Stimulated activated CD8-positive, alpha-beta memory T cell treated with anti-CD3 and anti-CD28 coated beads, Interleukin-2, amount 100 ng/mL, for 48 hours (primary cell): ENCODE data around the gene TMEM232.

Source experiments
- DNase-seq, 2 donors: peaks; one replicate each; pipeline ENCODE4 v3.0.0-alpha.2; 2020; ENCODE audit warnings: low read depth in 2 of 2

The TMEM232 gene

DNA sequence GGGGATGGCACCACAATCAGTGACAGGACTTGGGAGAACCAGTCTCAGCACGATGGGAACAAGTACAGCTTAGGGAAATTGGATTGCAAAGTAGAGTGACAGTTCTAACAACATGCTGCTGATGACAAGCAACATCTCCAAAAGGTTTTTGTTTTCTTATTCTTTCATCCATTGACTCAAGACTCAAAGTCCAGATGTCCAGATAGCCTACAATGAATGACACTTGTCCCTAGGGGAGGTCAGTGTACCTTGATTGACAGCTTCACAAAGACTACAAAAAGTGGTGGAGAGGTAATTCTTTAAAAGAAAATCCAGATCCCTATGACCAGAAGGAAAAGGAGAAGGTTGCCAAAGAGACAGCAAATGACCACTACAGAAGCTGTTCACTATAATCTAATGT is 323.9 kb downstream of the TMEM232 start:
- DNase-seq = no peak

GRCh38 chr5:110401881-110402280 is 324.6 kb downstream of the TMEM232 start:
- DNase-seq = no peak

GRCh38 chr5:110398951-110399350 is 327.5 kb downstream of the TMEM232 start:
- DNase-seq = no peak

DNA sequence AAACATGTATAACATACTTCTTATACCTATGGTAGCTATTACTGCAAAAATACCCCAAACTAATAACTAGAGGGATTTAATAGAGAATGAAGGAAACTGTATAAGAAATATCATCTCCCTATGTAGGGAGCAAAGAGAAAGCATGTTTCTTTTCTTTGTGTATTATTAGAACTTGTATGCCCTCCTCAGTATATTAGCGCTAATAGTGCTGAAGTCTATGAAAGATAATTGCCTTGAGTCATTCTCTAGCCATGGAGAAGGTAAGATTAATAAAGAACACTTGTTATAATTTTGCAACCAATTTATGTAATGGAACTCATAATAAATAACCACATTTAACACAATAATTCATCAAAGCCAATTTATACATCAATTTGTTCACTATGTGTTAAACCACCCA is 329.2 kb downstream of the TMEM232 start:
- no peak for DNase-seq

DNA sequence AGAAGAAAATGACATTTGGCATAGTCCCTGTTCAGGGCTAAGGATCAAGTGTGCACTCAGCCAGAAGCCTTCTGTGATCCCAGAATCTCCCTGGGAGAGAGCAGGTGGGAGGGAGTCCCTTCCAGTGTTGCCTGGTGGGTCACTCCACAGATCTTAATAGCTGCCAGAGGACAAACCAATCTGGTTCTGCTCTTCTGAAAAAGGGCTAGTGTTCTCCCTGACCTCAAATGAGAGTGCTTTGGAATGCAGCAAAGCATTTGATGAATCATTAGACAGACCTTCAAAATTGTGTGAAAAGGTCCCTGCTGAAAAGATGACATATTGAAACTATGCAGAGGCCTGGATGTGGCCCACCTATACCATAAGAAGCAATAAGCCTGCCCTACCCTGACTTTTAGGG is 339.7 kb downstream of the TMEM232 start:
- DNase-seq = no peak

GRCh38 chr5:110383231-110383630 is 343.2 kb downstream of the TMEM232 start:
- DNase-seq = no peak

DNA sequence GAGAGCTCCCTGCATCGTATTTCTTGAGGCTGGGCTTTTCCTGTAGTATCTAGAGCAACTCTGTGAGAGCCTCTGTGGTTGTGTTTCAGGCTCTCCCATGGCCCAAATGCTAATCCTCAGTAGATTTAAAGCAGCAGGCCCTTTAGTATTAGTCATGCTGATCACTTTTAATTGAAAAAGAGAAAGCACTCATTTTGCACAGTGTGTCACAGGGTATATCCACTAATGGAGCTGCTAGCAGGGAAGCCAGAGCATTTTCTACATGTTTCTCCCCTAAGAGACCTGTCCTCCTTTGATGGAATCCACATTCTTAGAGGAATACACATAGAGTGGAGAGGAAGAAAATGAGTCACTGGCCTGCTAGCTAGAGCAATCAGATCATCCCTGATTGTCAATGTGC is 348.5 kb downstream of the TMEM232 start:
- no peak for DNase-seq

DNA sequence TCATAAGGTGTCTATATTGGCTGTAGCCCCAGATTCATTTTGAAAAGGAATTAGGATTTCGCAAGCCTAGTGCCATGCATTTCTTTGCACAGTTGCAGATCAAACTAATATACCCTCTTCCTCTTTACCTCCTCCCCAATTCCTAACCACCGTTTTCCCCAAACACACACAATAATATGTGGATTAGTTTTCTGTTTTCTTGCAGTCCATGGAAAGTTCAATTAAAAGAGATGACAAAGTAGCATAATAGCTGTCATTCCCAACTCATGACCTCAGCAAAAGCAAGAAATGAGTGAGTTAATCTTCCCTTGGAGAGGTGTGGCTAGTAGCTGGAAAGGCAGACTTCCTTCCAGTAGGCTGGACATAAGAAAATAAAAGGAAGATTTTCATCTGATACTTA is 349.1 kb downstream of the TMEM232 start:
- DNase-seq = no peak

DNA sequence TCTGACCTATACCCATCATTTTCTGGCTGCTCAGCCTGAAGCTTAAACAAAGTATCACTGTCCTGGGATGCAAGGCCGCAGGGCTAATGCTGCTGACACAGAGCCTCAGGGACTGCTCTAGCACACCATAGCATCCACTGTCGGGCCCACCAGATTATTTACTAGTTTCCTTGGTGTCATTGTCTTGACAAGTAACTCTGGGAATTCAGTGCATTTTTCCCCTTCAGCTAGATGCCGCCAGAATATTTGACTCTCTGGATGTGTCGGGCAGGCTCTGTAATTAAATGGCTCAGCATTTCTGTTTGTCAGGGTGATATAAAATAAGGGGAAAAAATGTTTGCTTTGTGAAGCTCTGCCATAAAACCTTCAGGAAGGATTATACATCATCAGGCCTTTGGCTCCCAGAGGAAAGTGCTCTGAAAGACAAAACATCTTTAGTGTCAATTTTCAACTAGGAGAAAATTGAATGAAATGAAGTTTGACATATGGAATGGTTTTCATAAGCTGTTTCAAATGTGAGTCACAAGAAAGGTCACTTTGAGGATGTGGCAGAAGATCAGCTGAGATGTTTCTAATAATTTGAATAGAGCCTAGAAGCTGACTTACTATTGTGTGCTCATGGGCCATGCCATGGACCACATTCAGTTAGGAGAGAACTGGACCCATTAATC is 350.1 kb downstream of the TMEM232 start:
- DNase-seq = no peak

DNA sequence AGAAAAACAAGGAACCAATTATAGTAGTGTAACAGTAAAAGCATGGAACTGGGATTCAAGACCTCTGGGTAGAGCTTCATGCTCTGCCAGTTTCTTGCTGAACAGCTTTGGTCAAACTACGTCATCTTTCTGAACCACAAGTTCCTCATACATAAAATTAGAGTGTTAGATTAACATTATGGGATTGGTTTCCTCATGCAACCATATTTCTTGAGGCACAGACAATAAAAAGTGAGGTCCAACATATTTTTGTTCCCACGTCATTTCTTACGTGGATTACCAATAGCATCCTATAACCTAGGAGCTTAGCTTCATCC is 354.8 kb downstream of the TMEM232 start:
- DNase-seq = no peak

- no peak for DNase-seq
These were observed 355.3 kb downstream of the TMEM232 start for GRCh38 chr5:110371011-110371724.
